GM19043 (cell line): ENCODE results near the gene ICE2.

Source experiments
- ATAC-seq: cut with Tn5 transposase; IDR thresholded peaks from one replicate; pipeline ENCODE4 v1.9.1; 2021; ENCODE audit warnings: low read depth; ENCODE audit not compliant: unreplicated experiment

ICE2 gene

GRCh38 chr15:60478566-60479360 is at the start of gene ICE2:
TSS of gene ICE2 (minus strand) at chr15:60479142. CDS start at chr15:60477977, 1,165 bp downstream.
- peak; percentile 86 for ATAC-seq

- no peak for ATAC-seq
These were observed 49.6 kb upstream of the ICE2 start for GRCh38 chr15:60528530-60528929.

- no peak for ATAC-seq
These were observed 48.5 kb upstream of the ICE2 start for GRCh38 chr15:60527456-60527855.

GRCh38 chr15:60526127-60526616 is 47.2 kb upstream of the ICE2 start:
- no peak for ATAC-seq

- no peak for ATAC-seq
These were observed 46.5 kb upstream of the ICE2 start for GRCh38 chr15:60525341-60526039.

GRCh38 chr15:60523056-60523455 is 44.1 kb upstream of the ICE2 start:
- ATAC-seq, result no peak

- ATAC-seq, result no peak
These were observed 42.0 kb upstream of the ICE2 start for GRCh38 chr15:60520825-60521368.

- ATAC-seq, result no peak
These were observed 41.3 kb upstream of the ICE2 start for GRCh38 chr15:60520013-60520824.

- ATAC-seq, result no peak
These were observed 40.3 kb upstream of the ICE2 start for GRCh38 chr15:60519218-60519617.

- ATAC-seq, result no peak
These were observed 39.6 kb upstream of the ICE2 start for GRCh38 chr15:60518511-60518910.

GRCh38 chr15:60514261-60514881 is 35.4 kb upstream of the ICE2 start:
- no peak for ATAC-seq

GRCh38 chr15:60513676-60514075 is 34.7 kb upstream of the ICE2 start:
- no peak for ATAC-seq

- ATAC-seq, result no peak
These were observed 34.0 kb upstream of the ICE2 start for GRCh38 chr15:60512937-60513336.

- no peak for ATAC-seq
These were observed 32.5 kb upstream of the ICE2 start for GRCh38 chr15:60511351-60512031.

GRCh38 chr15:60510006-60510405 is 31.1 kb upstream of the ICE2 start:
- ATAC-seq, result no peak

GRCh38 chr15:60509470-60509869 is 30.5 kb upstream of the ICE2 start:
- ATAC-seq, result no peak

- no peak for ATAC-seq
These were observed 29.5 kb upstream of the ICE2 start for GRCh38 chr15:60508442-60508841.

GRCh38 chr15:60507596-60508424 is 28.9 kb upstream of the ICE2 start:
- ATAC-seq, result peak; percentile 86

GRCh38 chr15:60496853-60497252 is 17.9 kb upstream of the ICE2 start:
- no peak for ATAC-seq
